ENCODE measurements around the gene SMTNL2.

The SMTNL2 gene

GRCh38 chr17:4584101-4584916, at the start of gene SMTNL2:
Gene SMTNL2, plus strand, starts transcription at chr17:4584529. Its CDS starts 77 bp downstream, at chr17:4584606.
- Histone ChIP-seq H3K9me3 (ENCODE audit: control insufficient read depth in 2 of 2, low read length in 2 of 2) (no peaks in the 10 kb centered on the region), H3K4me1 (ENCODE audit: control insufficient read depth in 2 of 2, insufficient read depth in 2 of 2, low read length in 2 of 2) (peaks cover 4 to 7% of the 10 kb centered on the region in 2 donors), H3K27me3 (ENCODE audit: control insufficient read depth in 2 of 2, insufficient read depth in 2 of 2, low read length in 2 of 2) (peaks cover 32 to 37% of the 10 kb centered on the region in 2 donors), H3K27ac (ENCODE audit: low read depth in 2 of 2, low read length in 2 of 2) (no peak within 1 kb of the TSS), H3K4me3 (ENCODE audit: low read length in 2 of 2) (peak within 1 kb of the TSS; percentile 9 to 50), H3K36me3 (ENCODE audit: control insufficient read depth in 2 of 2, insufficient read depth in 2 of 2, low read length in 2 of 2) (no peaks in the 10 kb centered on the region), H3K9ac (ENCODE audit: low read depth in 1 of 2, low read length in 2 of 2) (no peak within 1 kb of the TSS)

DNA sequence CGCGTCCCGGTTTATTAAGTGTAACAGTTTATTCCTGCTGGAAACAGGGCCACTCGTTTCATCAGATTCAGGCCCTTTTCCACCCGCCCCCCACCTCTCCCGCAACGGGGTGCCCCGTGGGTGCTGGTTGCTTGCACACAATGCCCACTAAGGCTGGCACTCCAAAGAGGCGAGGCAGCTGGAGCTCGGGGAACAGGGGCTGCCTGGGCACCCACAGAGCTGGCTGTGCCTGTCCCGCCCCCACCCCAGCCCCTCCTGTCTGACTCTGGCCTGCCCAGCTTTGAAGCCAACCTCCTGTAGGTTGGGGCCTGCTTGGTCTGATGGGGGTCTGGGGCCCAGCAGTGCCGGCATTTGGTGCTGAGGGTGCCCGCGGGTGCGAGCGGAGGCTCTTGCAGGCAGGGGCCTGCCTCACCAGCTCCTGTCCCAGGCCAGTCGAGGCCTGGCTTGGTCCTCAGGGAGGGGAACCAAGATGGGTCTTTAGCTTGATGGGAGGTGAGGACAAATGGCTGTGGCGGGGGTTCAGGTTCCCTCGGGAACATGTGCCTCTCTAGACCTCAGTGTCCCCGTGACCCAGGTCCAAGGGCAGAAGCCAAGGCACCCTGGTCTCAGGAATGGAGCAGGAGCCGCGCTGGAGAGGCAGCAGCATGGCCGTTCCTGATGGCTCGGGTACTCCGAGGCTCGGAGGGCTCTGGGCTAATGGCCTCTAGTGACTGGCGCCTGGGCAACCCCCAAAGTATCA, 49.2 kb upstream of the SMTNL2 start:
- H3K27me3 ChIP-seq (ENCODE audit: control insufficient read depth in 2 of 2, insufficient read depth in 2 of 2, low read length in 2 of 2) = no peaks in the 10 kb centered on the region
- no peak overlapping the region for H3K27ac ChIP-seq (ENCODE audit: low read depth in 2 of 2, low read length in 2 of 2)
- peaks cover 0 to 9% of the 10 kb centered on the region in 2 donors for H3K36me3 ChIP-seq (ENCODE audit: control insufficient read depth in 2 of 2, insufficient read depth in 2 of 2, low read length in 2 of 2)
- peaks cover 7 to 14% of the 10 kb centered on the region in 2 donors for H3K4me1 ChIP-seq (ENCODE audit: control insufficient read depth in 2 of 2, insufficient read depth in 2 of 2, low read length in 2 of 2)
- H3K9me3 ChIP-seq (ENCODE audit: control insufficient read depth in 2 of 2, low read length in 2 of 2) = no peaks in the 10 kb centered on the region
- no peak overlapping the region for H3K4me3 ChIP-seq (ENCODE audit: low read length in 2 of 2)
- no peak overlapping the region for H3K9ac ChIP-seq (ENCODE audit: low read depth in 1 of 2, low read length in 2 of 2)

DNA sequence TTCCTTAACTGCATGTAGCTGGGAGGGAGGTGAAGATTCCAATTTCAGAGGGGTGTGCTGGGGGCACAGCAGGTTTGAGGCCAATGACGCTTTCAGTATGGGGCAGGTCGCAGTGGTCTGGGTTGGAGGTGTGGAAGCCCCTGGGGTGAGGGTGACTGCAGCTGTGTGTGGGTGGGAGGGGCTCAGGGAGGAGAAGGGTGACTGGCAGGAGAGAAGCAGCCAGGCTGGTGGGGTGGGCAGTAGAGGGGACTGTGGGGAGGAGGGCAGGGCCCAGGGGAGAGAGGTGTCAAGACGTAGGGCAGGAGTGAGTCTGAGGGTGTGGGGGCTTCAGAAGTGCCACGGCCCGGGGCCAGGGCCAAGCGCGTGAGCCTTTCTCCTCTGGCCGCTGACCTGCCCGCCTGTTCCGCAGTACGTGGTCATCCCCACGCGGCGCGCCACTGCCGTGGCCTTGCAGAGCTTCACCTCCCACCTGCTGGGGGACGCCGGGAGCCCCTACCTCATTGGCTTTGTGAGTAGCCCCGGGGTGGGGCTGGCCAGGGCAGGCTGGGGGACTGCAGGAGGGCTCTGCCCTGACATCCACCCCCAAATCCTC, 48.6 kb upstream of the SMTNL2 start:
- H3K4me3 ChIP-seq (ENCODE audit: low read length in 2 of 2) = no peak overlapping the region
- H3K27me3 ChIP-seq (ENCODE audit: control insufficient read depth in 2 of 2, insufficient read depth in 2 of 2, low read length in 2 of 2) = no peaks in the 10 kb centered on the region
- H3K36me3 ChIP-seq (ENCODE audit: control insufficient read depth in 2 of 2, insufficient read depth in 2 of 2, low read length in 2 of 2) = peaks cover 3 to 12% of the 10 kb centered on the region in 2 donors
- no peaks in the 10 kb centered on the region for H3K9me3 ChIP-seq (ENCODE audit: control insufficient read depth in 2 of 2, low read length in 2 of 2)
- peaks cover 7 to 15% of the 10 kb centered on the region in 2 donors for H3K4me1 ChIP-seq (ENCODE audit: control insufficient read depth in 2 of 2, insufficient read depth in 2 of 2, low read length in 2 of 2)
- no peak overlapping the region for H3K9ac ChIP-seq (ENCODE audit: low read depth in 1 of 2, low read length in 2 of 2)
- no peak overlapping the region for H3K27ac ChIP-seq (ENCODE audit: low read depth in 2 of 2, low read length in 2 of 2)

GRCh38 chr17:4536259-4536741, 48.0 kb upstream of the SMTNL2 start:
- H3K27me3 ChIP-seq (ENCODE audit: control insufficient read depth in 2 of 2, insufficient read depth in 2 of 2, low read length in 2 of 2) = no peaks in the 10 kb centered on the region
- H3K27ac ChIP-seq (ENCODE audit: low read depth in 2 of 2, low read length in 2 of 2) = no peak overlapping the region
- H3K4me1 ChIP-seq (ENCODE audit: control insufficient read depth in 2 of 2, insufficient read depth in 2 of 2, low read length in 2 of 2) = peaks cover 7 to 15% of the 10 kb centered on the region in 2 donors
- no peak overlapping the region for H3K9ac ChIP-seq (ENCODE audit: low read depth in 1 of 2, low read length in 2 of 2)
- H3K36me3 ChIP-seq (ENCODE audit: control insufficient read depth in 2 of 2, insufficient read depth in 2 of 2, low read length in 2 of 2) = peaks cover 5 to 18% of the 10 kb centered on the region in 2 donors
- no peaks in the 10 kb centered on the region for H3K9me3 ChIP-seq (ENCODE audit: control insufficient read depth in 2 of 2, low read length in 2 of 2)
- H3K4me3 ChIP-seq (ENCODE audit: low read length in 2 of 2) = no peak overlapping the region

- peaks cover 7 to 17% of the 10 kb centered on the region in 2 donors for H3K4me1 ChIP-seq (ENCODE audit: control insufficient read depth in 2 of 2, insufficient read depth in 2 of 2, low read length in 2 of 2)
- no peak overlapping the region for H3K4me3 ChIP-seq (ENCODE audit: low read length in 2 of 2)
- peak overlapping the region in 1 of 2 donors; percentile 17 for H3K27ac ChIP-seq (ENCODE audit: low read depth in 2 of 2, low read length in 2 of 2)
- H3K9ac ChIP-seq (ENCODE audit: low read depth in 1 of 2, low read length in 2 of 2) = no peak overlapping the region
- H3K9me3 ChIP-seq (ENCODE audit: control insufficient read depth in 2 of 2, low read length in 2 of 2) = no peaks in the 10 kb centered on the region
- peaks cover 11 to 24% of the 10 kb centered on the region in 2 donors for H3K36me3 ChIP-seq (ENCODE audit: control insufficient read depth in 2 of 2, insufficient read depth in 2 of 2, low read length in 2 of 2)
- no peaks in the 10 kb centered on the region for H3K27me3 ChIP-seq (ENCODE audit: control insufficient read depth in 2 of 2, insufficient read depth in 2 of 2, low read length in 2 of 2)
These were observed 47.5 kb upstream of the SMTNL2 start for GRCh38 chr17:4536742-4537411.

DNA sequence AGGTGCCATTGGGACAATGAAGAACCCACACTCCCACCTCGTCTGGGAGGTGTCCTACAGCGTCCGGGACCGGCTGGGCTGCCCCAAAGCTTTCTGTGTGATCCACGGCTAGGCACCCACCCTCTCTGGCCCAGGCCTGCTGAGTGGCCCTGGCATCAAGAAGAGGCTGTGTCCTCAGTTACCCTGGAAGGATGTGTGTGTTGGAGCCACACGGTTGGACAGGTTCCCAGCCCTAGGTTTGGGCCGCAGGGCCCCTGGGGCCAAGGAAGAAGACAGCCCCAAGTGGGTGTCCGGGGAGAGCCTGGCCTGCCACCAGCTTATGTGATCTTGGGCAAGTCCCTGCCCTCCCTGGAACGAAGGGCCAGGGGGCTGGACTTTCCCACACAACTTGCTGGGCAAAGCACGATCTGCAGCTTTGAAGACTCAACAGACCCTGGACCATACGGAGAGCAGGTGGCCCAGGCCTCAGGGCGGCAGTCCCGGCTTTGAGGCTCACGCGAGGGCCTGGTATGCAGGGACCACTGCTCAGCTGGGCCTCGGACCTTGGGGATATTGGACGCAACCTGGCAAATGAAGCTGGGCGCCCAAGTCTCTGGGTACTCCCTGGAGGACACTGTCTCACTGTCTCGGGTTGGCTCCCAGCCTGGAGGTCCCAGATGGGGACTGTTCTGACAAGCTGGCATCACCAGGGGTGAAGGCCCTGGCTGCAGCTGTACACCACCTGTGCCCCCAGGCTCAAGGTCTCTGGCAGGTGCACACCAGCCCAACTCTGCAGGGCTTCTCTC, 46.7 kb upstream of the SMTNL2 start:
- H3K27me3 ChIP-seq (ENCODE audit: control insufficient read depth in 2 of 2, insufficient read depth in 2 of 2, low read length in 2 of 2) = no peaks in the 10 kb centered on the region
- H3K27ac ChIP-seq (ENCODE audit: low read depth in 2 of 2, low read length in 2 of 2) = peak overlapping the region in 1 of 2 donors; percentile 17
- no peak overlapping the region for H3K9ac ChIP-seq (ENCODE audit: low read depth in 1 of 2, low read length in 2 of 2)
- peaks cover 7 to 17% of the 10 kb centered on the region in 2 donors for H3K4me1 ChIP-seq (ENCODE audit: control insufficient read depth in 2 of 2, insufficient read depth in 2 of 2, low read length in 2 of 2)
- peaks cover 19 to 31% of the 10 kb centered on the region in 2 donors for H3K36me3 ChIP-seq (ENCODE audit: control insufficient read depth in 2 of 2, insufficient read depth in 2 of 2, low read length in 2 of 2)
- H3K9me3 ChIP-seq (ENCODE audit: control insufficient read depth in 2 of 2, low read length in 2 of 2) = no peaks in the 10 kb centered on the region
- no peak overlapping the region for H3K4me3 ChIP-seq (ENCODE audit: low read length in 2 of 2)

- no peak overlapping the region for H3K4me3 ChIP-seq (ENCODE audit: low read length in 2 of 2)
- H3K36me3 ChIP-seq (ENCODE audit: control insufficient read depth in 2 of 2, insufficient read depth in 2 of 2, low read length in 2 of 2) = peaks cover 24 to 38% of the 10 kb centered on the region in 2 donors
- peak overlapping the region in 1 of 2 donors; percentile 17 for H3K27ac ChIP-seq (ENCODE audit: low read depth in 2 of 2, low read length in 2 of 2)
- no peaks in the 10 kb centered on the region for H3K9me3 ChIP-seq (ENCODE audit: control insufficient read depth in 2 of 2, low read length in 2 of 2)
- peaks cover 7 to 17% of the 10 kb centered on the region in 2 donors for H3K4me1 ChIP-seq (ENCODE audit: control insufficient read depth in 2 of 2, insufficient read depth in 2 of 2, low read length in 2 of 2)
- H3K27me3 ChIP-seq (ENCODE audit: control insufficient read depth in 2 of 2, insufficient read depth in 2 of 2, low read length in 2 of 2) = no peaks in the 10 kb centered on the region
- no peak overlapping the region for H3K9ac ChIP-seq (ENCODE audit: low read depth in 1 of 2, low read length in 2 of 2)
These were observed 45.9 kb upstream of the SMTNL2 start for GRCh38 chr17:4538236-4539002.

DNA sequence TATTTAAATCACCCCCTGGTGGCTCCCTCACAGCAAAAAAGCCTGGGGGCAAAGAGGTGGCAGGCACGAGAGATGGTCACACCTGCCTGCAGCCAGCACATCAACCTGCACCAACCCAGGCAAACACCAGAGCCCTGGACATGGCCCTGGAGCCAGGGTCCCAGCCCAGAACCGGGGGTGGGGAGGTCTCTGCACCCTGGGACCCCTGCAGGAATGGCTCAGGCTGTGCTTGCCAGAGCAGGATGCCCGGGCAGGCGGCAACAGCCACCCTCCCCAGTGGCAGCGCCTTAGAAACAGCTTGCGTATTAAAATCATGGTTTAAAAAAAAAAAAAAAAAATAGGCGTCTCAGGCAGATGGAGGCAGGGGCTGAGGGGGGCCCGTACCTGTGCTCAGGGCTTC, 45.3 kb upstream of the SMTNL2 start:
- Histone ChIP-seq H3K27me3 (ENCODE audit: control insufficient read depth in 2 of 2, insufficient read depth in 2 of 2, low read length in 2 of 2) (no peaks in the 10 kb centered on the region), H3K9ac (ENCODE audit: low read depth in 1 of 2, low read length in 2 of 2) (no peak overlapping the region), H3K36me3 (ENCODE audit: control insufficient read depth in 2 of 2, insufficient read depth in 2 of 2, low read length in 2 of 2) (peaks cover 24 to 43% of the 10 kb centered on the region in 2 donors), H3K4me1 (ENCODE audit: control insufficient read depth in 2 of 2, insufficient read depth in 2 of 2, low read length in 2 of 2) (peaks cover 7 to 17% of the 10 kb centered on the region in 2 donors), H3K27ac (ENCODE audit: low read depth in 2 of 2, low read length in 2 of 2) (no peak overlapping the region), H3K4me3 (ENCODE audit: low read length in 2 of 2) (no peak overlapping the region), H3K9me3 (ENCODE audit: control insufficient read depth in 2 of 2, low read length in 2 of 2) (no peaks in the 10 kb centered on the region)
